Lower lobe of right lung (tissue), 2 donors: ENCODE measurements around the gene SLC25A33. TPM values are rescaled to one million over a fixed set of nuclear protein-coding genes. Genes with fewer than 3 reads are reported as not detected.

Experiments used
- ATAC-seq, 2 donors: fragments of 200-7000 bp; cut with Tn5 transposase; one replicate each; pipeline ENCODE4 v1.9.1; 2020 to 2022; ENCODE audit warnings: mild to moderate bottlenecking in 2 of 2, moderate library complexity in 2 of 2
- DNase-seq: peaks from one replicate; pipeline ENCODE4 v3.0.0-alpha.2; 2020
- H3K27ac ChIP-seq: fragments of 200-600 bp; one replicate; pipeline ENCODE4 v1.8.0; 2022
- H3K27me3 ChIP-seq: fragments of 200-600 bp; one replicate; pipeline ENCODE4 v1.8.0; 2022; ENCODE audit warnings: low read depth
- H3K36me3 ChIP-seq: fragments of 200-600 bp; one replicate; pipeline ENCODE4 v1.8.0; 2022; ENCODE audit warnings: mild to moderate bottlenecking
- H3K4me1 ChIP-seq: fragments of 200-600 bp; one replicate; pipeline ENCODE4 v1.8.0; 2022
- H3K4me3 ChIP-seq: fragments of 200-600 bp; one replicate; pipeline ENCODE4 v1.8.0; 2022; ENCODE audit warnings: mild to moderate bottlenecking
- H3K9me3 ChIP-seq: fragments of 200-600 bp; one replicate; pipeline ENCODE4 v1.8.0; 2022
- CTCF ChIP-seq: fragments of 200-600 bp; IDR thresholded peaks from one replicate; pipeline ENCODE4 v1.8.0; 2022; ENCODE audit warnings: antibody characterized with exemption, mild to moderate bottlenecking
- intact Hi-C: fragments of 100-400 bp; cut with DNase I; formaldehyde crosslinking; loops from one replicate; pipeline ENCODE4 v1.11.0; 2022
- total RNA-seq: library from RNA; stranded (reverse); fragmentation: NEBNext Ultra II Directional; extraction: Animal tissue kit (Norgen Biotek cat#: 25700); gene quantifications from one replicate; pipeline ENCODE4 v1.2.1, GENCODE V29; 2021
- donor health status: DM: no; HTN: yes; CAD: no; lungs with severe emphysema.

SLC25A33 gene
- total RNA-seq, 1 donor from 2014 or later, result 3.9 TPM

GRCh38 chr1:9586147-9586766, 47.0 kb downstream of the SLC25A33 start:
- no peak for DNase-seq
- Histone ChIP-seq H3K27ac (no peak overlapping the region), H3K4me3 (no peak overlapping the region), H3K27me3 (no peaks in the 10 kb centered on the region), H3K9me3 (no peaks in the 10 kb centered on the region), H3K36me3 (peaks cover 17% of the 10 kb centered on the region), H3K4me1 (peaks cover 16% of the 10 kb centered on the region)
- no peak for TF ChIP-seq CTCF
- ATAC-seq, result no peak
- intact Hi-C loops, result no loop called here

DNA sequence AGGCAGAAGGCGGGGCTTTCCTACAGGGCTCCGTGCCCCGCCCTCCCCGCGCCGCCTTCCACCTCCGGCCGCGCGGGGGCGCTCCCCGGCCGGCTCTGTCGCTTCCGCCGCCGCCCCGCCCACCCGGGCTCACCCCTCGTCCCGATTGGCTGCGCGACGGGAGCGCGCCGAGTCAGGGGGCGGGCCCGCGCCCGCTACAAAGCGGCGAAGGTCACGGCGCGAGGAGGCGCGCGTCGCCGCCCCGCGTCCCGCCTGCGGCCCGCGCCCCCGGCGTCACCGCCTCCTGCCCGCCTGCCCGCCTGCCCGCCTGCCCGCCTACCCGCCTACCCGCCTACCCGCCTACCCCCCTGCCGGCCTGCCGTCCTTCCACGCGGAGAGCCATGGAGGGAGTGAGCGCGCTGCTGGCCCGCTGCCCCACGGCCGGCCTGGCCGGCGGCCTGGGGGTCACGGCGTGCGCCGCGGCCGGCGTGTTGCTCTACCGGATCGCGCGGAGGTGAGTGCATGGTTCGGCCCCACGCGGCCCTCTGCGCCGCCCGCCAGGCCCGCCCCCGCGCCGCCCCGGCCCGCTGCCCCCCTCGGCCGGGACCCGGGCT, 49.4 kb downstream of the SLC25A33 start, which contains the start of gene TMEM201:
TSS of gene TMEM201 (plus strand) at position 361 of the 593 bp plus-strand sequence. CDS start at position 381, 20 bp downstream.
- Histone ChIP-seq H3K9me3 (no peaks in the 10 kb centered on the region), H3K4me1 (peaks cover 28% of the 10 kb centered on the region), H3K27ac (peak within 1 kb of the TSS; percentile 64), H3K27me3 (no peaks in the 10 kb centered on the region), H3K4me3 (peak within 1 kb of the TSS; percentile 73), H3K36me3 (no peaks in the 10 kb centered on the region)
- ATAC-seq (peak; percentile 97 to 98), DNase-seq (peak; percentile 96)
- peak; percentile 83 for TF ChIP-seq CTCF
- intact Hi-C loops, result no loop called here

- no peaks in the 10 kb centered on the region for H3K27me3 ChIP-seq
- DNase-seq, result peak; percentile 44
- no peak for TF ChIP-seq CTCF
- peaks cover 33% of the 10 kb centered on the region for H3K4me1 ChIP-seq
- peak overlapping the region; percentile 64 for H3K27ac ChIP-seq
- H3K9me3 ChIP-seq, result no peaks in the 10 kb centered on the region
- ATAC-seq, result peak in 1 of 2 donors; percentile 4
- peak overlapping the region; percentile 73 for H3K4me3 ChIP-seq
- no peaks in the 10 kb centered on the region for H3K36me3 ChIP-seq
- intact Hi-C loops, result no loop called here
These were observed 50.0 kb downstream of the SLC25A33 start for GRCh38 chr1:9589144-9589718.

GRCh38 chr1:9589719-9590157, 50.5 kb downstream of the SLC25A33 start:
- Histone ChIP-seq H3K36me3 (no peaks in the 10 kb centered on the region), H3K27me3 (no peaks in the 10 kb centered on the region), H3K9me3 (no peaks in the 10 kb centered on the region), H3K4me3 (peak overlapping the region; percentile 73), H3K27ac (peak overlapping the region; percentile 64), H3K4me1 (peaks cover 33% of the 10 kb centered on the region)
- DNase-seq (no peak), ATAC-seq (no peak)
- TF ChIP-seq CTCF, result no peak
- intact Hi-C loops, result no loop called here

- DNase-seq (no peak), ATAC-seq (no peak)
- H3K4me3 ChIP-seq, result peak overlapping the region; percentile 73
- peaks cover 33% of the 10 kb centered on the region for H3K4me1 ChIP-seq
- H3K27me3 ChIP-seq, result no peaks in the 10 kb centered on the region
- no peaks in the 10 kb centered on the region for H3K36me3 ChIP-seq
- intact Hi-C loops, result no loop called here
- H3K9me3 ChIP-seq, result no peaks in the 10 kb centered on the region
- H3K27ac ChIP-seq, result no peak overlapping the region
- TF ChIP-seq CTCF, result no peak
These were observed 50.9 kb downstream of the SLC25A33 start for GRCh38 chr1:9590201-9590600.
